ENCODE data around the gene CNKSR3. TPM values are rescaled to one million over a fixed set of nuclear protein-coding genes. Genes with fewer than 3 reads are reported as not detected.

The CNKSR3 gene
- total and polyA plus RNA-seq, 2 experiments from 2014 or later, result 1.9 to 5.7 TPM

DNA sequence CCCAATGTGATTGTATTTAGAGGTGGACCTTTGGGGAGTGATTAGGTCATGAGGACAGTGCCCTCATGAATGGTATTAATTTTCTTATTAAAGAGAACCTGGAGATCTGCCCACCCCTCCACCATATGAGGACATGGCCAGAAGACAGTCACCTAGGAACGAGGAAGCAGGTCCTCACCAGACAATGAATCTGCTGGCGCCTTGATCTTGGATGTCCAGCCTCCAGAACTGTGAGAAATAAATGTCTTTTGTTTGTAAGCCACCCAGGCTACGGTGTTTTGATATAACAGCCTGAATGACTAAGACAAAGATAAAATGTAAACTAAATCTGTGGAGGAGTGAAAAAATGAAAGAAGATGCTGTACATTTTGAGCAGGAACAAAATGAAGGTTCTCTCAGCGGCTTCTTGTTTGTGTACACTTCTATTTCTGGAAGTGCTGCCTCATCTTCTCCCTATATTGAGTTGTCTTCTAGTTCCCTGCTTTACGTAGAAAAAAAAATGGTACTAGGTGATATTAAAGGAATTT lies 152.4 kb downstream of the CNKSR3 start:
- Histone ChIP-seq H3K4me2 (no peak overlapping the region), H3K4me1 (ENCODE audit: insufficient read depth) (no peaks in the 10 kb centered on the region), H3K4me3 (no peak overlapping the region), H3F3A (replicated peaks; ENCODE audit: low read depth) (no peaks in the 10 kb centered on the region), H3K36me3 (ENCODE audit: insufficient read depth) (no peaks in the 10 kb centered on the region), H3K27me3 (ENCODE audit: insufficient read depth) (no peaks in the 10 kb centered on the region), H3K9me2 (ENCODE audit: insufficient read depth) (no peaks in the 10 kb centered on the region), H3K27ac (ENCODE audit: low read depth) (no peak overlapping the region), H3K79me2 (replicated peaks; ENCODE audit: insufficient read depth) (no peaks in the 10 kb centered on the region), H2AFZ (no peak overlapping the region), H4K20me1 (replicated peaks; ENCODE audit: insufficient read depth) (no peaks in the 10 kb centered on the region)
- no peaks in the 10 kb centered on the region for H3K36me3 Mint-ChIP-seq (ENCODE audit: low read depth)
- no peak overlapping the region for H3K4me3 Mint-ChIP-seq
- H3K9me3 Mint-ChIP-seq, result no peaks in the 10 kb centered on the region
- ATAC-seq, result no peak
- no peaks in the 10 kb centered on the region for H3K27me3 Mint-ChIP-seq (ENCODE audit: insufficient read depth, low read depth, poor library complexity)
- DNase-seq (ENCODE audit: low spot score), result no peak
- H3K4me1 Mint-ChIP-seq, result no peaks in the 10 kb centered on the region; the same call in 2 of the 3 replicates
- TF ChIP-seq EZH2 (IDR thresholded peaks at IDR 0.05; ENCODE audit: low read depth, unreplicated experiment) (no peak), REST (IDR thresholded peaks at IDR 0.05; ENCODE audit: unreplicated experiment) (no peak), ZNF331 (CRISPR knock-in tag; IDR thresholded peaks at IDR 0.05; ENCODE audit: low read depth) (no peak), JUNB (IDR thresholded peaks at IDR 0.05; ENCODE audit: unreplicated experiment) (no peak), NANOG (IDR thresholded peaks at IDR 0.05; ENCODE audit: borderline replicate concordance) (no peak), ZNF114 (CRISPR knock-in tag; IDR thresholded peaks at IDR 0.05) (no peak), CREB1 (CRISPR knock-in tag; IDR thresholded peaks at IDR 0.05; ENCODE audit: low read depth) (no peak), POLR2AphosphoS5 (IDR thresholded peaks at IDR 0.05; ENCODE audit: low read depth) (no peak), STAT1 (IDR thresholded peaks at IDR 0.05; ENCODE audit: unreplicated experiment) (no peak)
- TF ChIP-seq, protein P1, sequence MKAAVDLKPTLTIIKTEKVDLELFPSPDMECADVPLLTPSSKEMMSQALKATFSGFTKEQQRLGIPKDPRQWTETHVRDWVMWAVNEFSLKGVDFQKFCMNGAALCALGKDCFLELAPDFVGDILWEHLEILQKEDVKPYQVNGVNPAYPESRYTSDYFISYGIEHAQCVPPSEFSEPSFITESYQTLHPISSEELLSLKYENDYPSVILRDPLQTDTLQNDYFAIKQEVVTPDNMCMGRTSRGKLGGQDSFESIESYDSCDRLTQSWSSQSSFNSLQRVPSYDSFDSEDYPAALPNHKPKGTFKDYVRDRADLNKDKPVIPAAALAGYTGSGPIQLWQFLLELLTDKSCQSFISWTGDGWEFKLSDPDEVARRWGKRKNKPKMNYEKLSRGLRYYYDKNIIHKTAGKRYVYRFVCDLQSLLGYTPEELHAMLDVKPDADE (IDR thresholded peaks at IDR 0.05), result no peak
- TF ChIP-seq, protein P2, sequence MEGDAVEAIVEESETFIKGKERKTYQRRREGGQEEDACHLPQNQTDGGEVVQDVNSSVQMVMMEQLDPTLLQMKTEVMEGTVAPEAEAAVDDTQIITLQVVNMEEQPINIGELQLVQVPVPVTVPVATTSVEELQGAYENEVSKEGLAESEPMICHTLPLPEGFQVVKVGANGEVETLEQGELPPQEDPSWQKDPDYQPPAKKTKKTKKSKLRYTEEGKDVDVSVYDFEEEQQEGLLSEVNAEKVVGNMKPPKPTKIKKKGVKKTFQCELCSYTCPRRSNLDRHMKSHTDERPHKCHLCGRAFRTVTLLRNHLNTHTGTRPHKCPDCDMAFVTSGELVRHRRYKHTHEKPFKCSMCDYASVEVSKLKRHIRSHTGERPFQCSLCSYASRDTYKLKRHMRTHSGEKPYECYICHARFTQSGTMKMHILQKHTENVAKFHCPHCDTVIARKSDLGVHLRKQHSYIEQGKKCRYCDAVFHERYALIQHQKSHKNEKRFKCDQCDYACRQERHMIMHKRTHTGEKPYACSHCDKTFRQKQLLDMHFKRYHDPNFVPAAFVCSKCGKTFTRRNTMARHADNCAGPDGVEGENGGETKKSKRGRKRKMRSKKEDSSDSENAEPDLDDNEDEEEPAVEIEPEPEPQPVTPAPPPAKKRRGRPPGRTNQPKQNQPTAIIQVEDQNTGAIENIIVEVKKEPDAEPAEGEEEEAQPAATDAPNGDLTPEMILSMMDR (conservative IDR thresholded peaks at IDR 0.05; ENCODE audit: low read depth in 2 of 2), result no peak
- TF ChIP-seq, protein P3, sequence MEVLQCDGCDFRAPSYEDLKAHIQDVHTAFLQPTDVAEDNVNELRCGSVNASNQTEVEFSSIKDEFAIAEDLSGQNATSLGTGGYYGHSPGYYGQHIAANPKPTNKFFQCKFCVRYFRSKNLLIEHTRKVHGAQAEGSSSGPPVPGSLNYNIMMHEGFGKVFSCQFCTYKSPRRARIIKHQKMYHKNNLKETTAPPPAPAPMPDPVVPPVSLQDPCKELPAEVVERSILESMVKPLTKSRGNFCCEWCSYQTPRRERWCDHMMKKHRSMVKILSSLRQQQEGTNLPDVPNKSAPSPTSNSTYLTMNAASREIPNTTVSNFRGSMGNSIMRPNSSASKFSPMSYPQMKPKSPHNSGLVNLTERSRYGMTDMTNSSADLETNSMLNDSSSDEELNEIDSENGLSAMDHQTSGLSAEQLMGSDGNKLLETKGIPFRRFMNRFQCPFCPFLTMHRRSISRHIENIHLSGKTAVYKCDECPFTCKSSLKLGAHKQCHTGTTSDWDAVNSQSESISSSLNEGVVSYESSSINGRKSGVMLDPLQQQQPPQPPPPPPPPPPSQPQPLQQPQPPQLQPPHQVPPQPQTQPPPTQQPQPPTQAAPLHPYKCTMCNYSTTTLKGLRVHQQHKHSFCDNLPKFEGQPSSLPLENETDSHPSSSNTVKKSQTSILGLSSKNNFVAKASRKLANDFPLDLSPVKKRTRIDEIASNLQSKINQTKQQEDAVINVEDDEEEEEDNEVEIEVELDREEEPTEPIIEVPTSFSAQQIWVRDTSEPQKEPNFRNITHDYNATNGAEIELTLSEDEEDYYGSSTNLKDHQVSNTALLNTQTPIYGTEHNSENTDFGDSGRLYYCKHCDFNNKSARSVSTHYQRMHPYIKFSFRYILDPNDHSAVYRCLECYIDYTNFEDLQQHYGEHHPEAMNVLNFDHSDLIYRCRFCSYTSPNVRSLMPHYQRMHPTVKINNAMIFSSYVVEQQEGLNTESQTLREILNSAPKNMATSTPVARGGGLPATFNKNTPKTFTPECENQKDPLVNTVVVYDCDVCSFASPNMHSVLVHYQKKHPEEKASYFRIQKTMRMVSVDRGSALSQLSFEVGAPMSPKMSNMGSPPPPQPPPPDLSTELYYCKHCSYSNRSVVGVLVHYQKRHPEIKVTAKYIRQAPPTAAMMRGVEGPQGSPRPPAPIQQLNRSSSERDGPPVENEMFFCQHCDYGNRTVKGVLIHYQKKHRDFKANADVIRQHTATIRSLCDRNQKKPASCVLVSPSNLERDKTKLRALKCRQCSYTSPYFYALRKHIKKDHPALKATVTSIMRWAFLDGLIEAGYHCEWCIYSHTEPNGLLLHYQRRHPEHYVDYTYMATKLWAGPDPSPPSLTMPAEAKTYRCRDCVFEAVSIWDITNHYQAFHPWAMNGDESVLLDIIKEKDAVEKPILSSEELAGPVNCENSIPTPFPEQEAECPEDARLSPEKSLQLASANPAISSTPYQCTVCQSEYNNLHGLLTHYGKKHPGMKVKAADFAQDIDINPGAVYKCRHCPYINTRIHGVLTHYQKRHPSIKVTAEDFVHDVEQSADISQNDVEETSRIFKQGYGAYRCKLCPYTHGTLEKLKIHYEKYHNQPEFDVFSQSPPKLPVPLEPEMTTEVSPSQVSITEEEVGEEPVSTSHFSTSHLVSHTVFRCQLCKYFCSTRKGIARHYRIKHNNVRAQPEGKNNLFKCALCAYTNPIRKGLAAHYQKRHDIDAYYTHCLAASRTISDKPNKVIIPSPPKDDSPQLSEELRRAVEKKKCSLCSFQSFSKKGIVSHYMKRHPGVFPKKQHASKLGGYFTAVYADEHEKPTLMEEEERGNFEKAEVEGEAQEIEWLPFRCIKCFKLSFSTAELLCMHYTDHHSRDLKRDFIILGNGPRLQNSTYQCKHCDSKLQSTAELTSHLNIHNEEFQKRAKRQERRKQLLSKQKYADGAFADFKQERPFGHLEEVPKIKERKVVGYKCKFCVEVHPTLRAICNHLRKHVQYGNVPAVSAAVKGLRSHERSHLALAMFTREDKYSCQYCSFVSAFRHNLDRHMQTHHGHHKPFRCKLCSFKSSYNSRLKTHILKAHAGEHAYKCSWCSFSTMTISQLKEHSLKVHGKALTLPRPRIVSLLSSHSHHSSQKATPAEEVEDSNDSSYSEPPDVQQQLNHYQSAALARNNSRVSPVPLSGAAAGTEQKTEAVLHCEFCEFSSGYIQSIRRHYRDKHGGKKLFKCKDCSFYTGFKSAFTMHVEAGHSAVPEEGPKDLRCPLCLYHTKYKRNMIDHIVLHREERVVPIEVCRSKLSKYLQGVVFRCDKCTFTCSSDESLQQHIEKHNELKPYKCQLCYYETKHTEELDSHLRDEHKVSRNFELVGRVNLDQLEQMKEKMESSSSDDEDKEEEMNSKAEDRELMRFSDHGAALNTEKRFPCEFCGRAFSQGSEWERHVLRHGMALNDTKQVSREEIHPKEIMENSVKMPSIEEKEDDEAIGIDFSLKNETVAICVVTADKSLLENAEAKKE (CRISPR knock-in tag; IDR thresholded peaks at IDR 0.05), result no peak
- H3K27ac Mint-ChIP-seq, result no peak overlapping the region; the same call in 1 of the 2 replicates

All from GM23338 (cell line).